Heart right ventricle (tissue), 16 donors: ENCODE data around the gene CHCHD4. TPM values are rescaled to one million over a fixed set of nuclear protein-coding genes. Genes with fewer than 3 reads are reported as not detected.

Source experiments
- ATAC-seq, 8 donors: fragments of 200-7000 bp; cut with Tn5 transposase; one replicate each; pipeline ENCODE4 v1.9.1; 2020; ENCODE audit warnings: mild to moderate bottlenecking in 8 of 8, moderate library complexity in 8 of 8, moderate number of reproducible peaks in 1 of 8
- DNase-seq, 2 donors: peaks; one replicate each; pipeline ENCODE4 v3.0.0-alpha.2; 2020
- H3K27ac ChIP-seq, 10 donors: fragments of 200-600 bp; sonication (generic) in 2 of 10; one replicate each; pipeline versions ENCODE4 v1.5.0 to v1.8.0; 2020 to 2022; ENCODE audit warnings: mild to moderate bottlenecking in 3 of 10
- H3K27me3 ChIP-seq, 7 donors: fragments of 200-600 bp; one replicate each; pipeline ENCODE4 v1.8.0; 2021 to 2022; ENCODE audit warnings: mild to moderate bottlenecking in 2 of 7
- H3K36me3 ChIP-seq, 9 donors: fragments of 200-600 bp; sonication (generic) in 1 of 9; one replicate each; pipeline versions ENCODE4 v1.5.0 to v1.8.0; 2020 to 2022; ENCODE audit warnings: mild to moderate bottlenecking in 2 of 9
- H3K4me1 ChIP-seq, 9 donors: fragments of 200-600 bp; sonication (generic) in 1 of 9; one replicate each; pipeline versions ENCODE4 v1.5.0 to v1.8.0; 2020 to 2022; ENCODE audit warnings: mild to moderate bottlenecking in 4 of 9
- H3K4me3 ChIP-seq, 10 donors: fragments of 200-600 bp; sonication (generic) in 2 of 10; one replicate each; pipeline versions ENCODE4 v1.5.0 to v1.8.0; 2020 to 2022; ENCODE audit warnings: mild to moderate bottlenecking in 7 of 10, moderate library complexity in 2 of 10
- H3K9me3 ChIP-seq, 11 donors: fragments of 200-600 bp in 10 of 11; sonication (generic) in 2 of 11; one replicate each; pipeline versions ENCODE4 v1.5.0 to v1.8.0; 2013 to 2022; ENCODE audit warnings: mild to moderate bottlenecking in 2 of 11, control low read depth in 1 of 11, moderate library complexity in 1 of 11
- WGBS, 2 donors: extraction: QIAGEN DNeasy Blood & Tissue Kit; methylation state at CpG; one replicate each; pipeline ENCODE4 v1.1.7; 2013; ENCODE audit warnings: inconsistent platforms in 1 of 2; 5-methylcytosine and 5-hydroxymethylcytosine counted together
- intact Hi-C, 10 donors: fragments of 100-400 bp; cut with DNase I; formaldehyde crosslinking; loops; one replicate each; pipeline versions ENCODE4 v1.11.1 to v1.14.2; 2022
- long read RNA-seq, 3 donors: library from polyadenylated mRNA; unstranded; transcript quantifications; one replicate each; pipeline ENCODE4 v2.0.0, GENCODE V29; 2020 to 2021
- polyA plus RNA-seq, 2 donors: library from polyadenylated mRNA; stranded (reverse); fragments of 200-250 nt; gene quantifications; one replicate each; pipeline ENCODE4 v1.2.3, GENCODE V29; 2013
- total RNA-seq, 10 donors: library from RNA; stranded (reverse); fragmentation: NEBNext Ultra II Directional in 3 of 10; extraction: Animal tissue kit (Norgen Biotek cat#: 25700) in 3 of 10; gene quantifications; one replicate each; pipeline versions ENCODE4 v1.2.1 to v1.2.4, GENCODE V29; 2021 to 2023
- TF ChIP-seq, protein P1 (sequence below), 9 donors: fragments of 200-600 bp; sonication (generic) in 2 of 9; IDR thresholded peaks; one replicate each; pipeline versions ENCODE4 v1.5.0 to v1.8.0; 2021 to 2022; ENCODE audit warnings: antibody characterized with exemption in 9 of 9, mild to moderate bottlenecking in 5 of 9, moderate library complexity in 1 of 9
- donor health status: Arrhythmogenic right ventricular cardiomyopathy.
- donor health status: ischemic (EF 13 %, LVEDD 7.1; RV severe dilation, severe dysfunction).
- donor health status: healthy with polysubstance abuse.
- donor health status: DM: no; HTN: yes; CAD: no.
- donor health status: DM: no; HTN: no; CAD: no.
- donor health status: ischemic (EF 25% LVEDD 6.9; RV normal size, moderate dysfunction).
- donor health status: ischemic (EF 25% LVEDD 5.7; RV mildly dilated, moderate dysfunction).
- donor health status: healthy.
- donor health status: DM: yes; HTN: yes; CAD: no.
- donor health status: Ischemic cardiomyopathy.
- donor health status: ischemic (EF 35%, LVEDD 5.7; RV mildly dilated, moderate dysfunction).
- donor health status: nonischemic (EF 11% LVEDD 7.7; RV severe dilation, severe dysfunction).
- donor health status: DM: yes; HTN: yes; CAD: no.
- donor health status: PGD.
- donor health status: ischemic (EF 29% LVEDD 5.4; RV normal size, mild dysfunction).
- donor health status: nonischemic (EF 23%, LVEDD 6.1; RV moderate dilation, normal function).

The CHCHD4 gene
- total RNA-seq (10 to 100 TPM; 18.0 to 37.2 (median 28.0) TPM), polyA plus RNA-seq (10 to 100 TPM; 20.1 to 23.8 TPM)
- long read RNA-seq, donor 1, transcript CHCHD4-201 (4 exons, 1,603 nt), result minor isoform, 10 of 63 reads
- long read RNA-seq, donor 1, transcript CHCHD4-202 (3 exons, 1,405 nt), result major isoform, 45 of 63 reads
- long read RNA-seq, donor 1, partial matches to known transcripts, result 1 of 63 reads
- long read RNA-seq, donor 1, other reads (novel, unspliced or antisense), result 7 of 63 reads
- long read RNA-seq, donor 2, transcript CHCHD4-202 (3 exons, 1,405 nt), result major isoform, 31 of 40 reads
- long read RNA-seq, donor 2, transcript CHCHD4-201 (4 exons, 1,603 nt), result minor isoform, 7 of 40 reads
- long read RNA-seq, donor 2, partial matches to known transcripts, result 0 of 40 reads
- long read RNA-seq, donor 2, other reads (novel, unspliced or antisense), result 2 of 40 reads
- long read RNA-seq, donor 3, transcript CHCHD4-201 (4 exons, 1,603 nt), result minor isoform, 5 of 37 reads
- long read RNA-seq, donor 3, transcript CHCHD4-202 (3 exons, 1,405 nt), result major isoform, 27 of 37 reads
- long read RNA-seq, donor 3, partial matches to known transcripts, result 1 of 37 reads
- long read RNA-seq, donor 3, other reads (novel, unspliced or antisense), result 4 of 37 reads

DNA sequence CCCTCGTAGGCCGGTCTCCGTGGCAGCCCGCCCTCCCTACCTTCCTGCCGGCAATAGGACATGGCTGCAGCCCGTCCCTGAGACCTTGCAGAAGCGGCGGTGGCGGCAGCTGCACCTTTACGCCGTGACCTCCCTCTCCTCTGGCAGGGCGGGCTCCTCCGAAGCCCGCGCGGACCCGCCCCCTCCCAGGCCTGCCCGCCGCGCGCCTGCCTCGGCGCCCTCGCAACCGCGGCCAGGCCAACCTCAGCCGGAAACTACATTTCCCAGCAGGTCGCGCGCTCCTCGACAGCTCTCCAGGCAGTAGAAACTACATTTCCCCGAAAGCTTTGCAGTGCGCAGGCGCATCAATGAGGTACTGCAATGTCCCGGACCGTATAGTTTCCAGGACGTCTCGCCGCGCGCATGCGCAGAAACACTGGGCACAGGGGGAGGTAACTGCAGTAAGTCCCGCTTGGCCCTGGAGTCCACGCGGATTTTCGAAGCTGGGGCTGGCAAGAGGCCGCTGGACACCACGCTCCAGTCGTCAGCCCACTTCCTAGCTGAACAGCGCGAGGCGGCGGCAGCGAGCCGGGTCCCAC, at the start of gene CHCHD4, which contains the start of gene TMEM43:
CHCHD4 (minus strand) TSS at position 256 of the 578 bp plus-strand sequence; CDS start at position 62, 194 bp downstream.
TMEM43 (plus strand) TSS at position 438 of the 578 bp plus-strand sequence. CDS start 142 bp downstream, outside the sequence.
- intact Hi-C loops, result loop anchor here in 8 of 10 donors (1.0 to 10.0 kb wide), 8 partner anchors 19 to 470 kb away; partner anchors contain the start of genes LSM3 (in 7 of the 8) and XPC (in 7 of the 8)
- 0 to 1% methylated on average over 51 to 55 of the region's 55 CpGs for WGBS, 2 donors
- H3K36me3 ChIP-seq, result peaks cover 0 to 50% (median 12%) of the 10 kb centered on the region in 9 donors
- peak within 1 kb of the TSS; percentile 68 to 98 (median 81) for H3K4me3 ChIP-seq
- H3K4me1 ChIP-seq, result peaks cover 7 to 47% (median 41%) of the 10 kb centered on the region in 9 donors
- no peaks in the 10 kb centered on the region for H3K9me3 ChIP-seq
- DNase-seq (peak; percentile 99), ATAC-seq (peak; percentile 91 to 97 (median 95))
- peak within 1 kb of the TSS; percentile 78 to 97 (median 93) for H3K27ac ChIP-seq
- no peaks in the 10 kb centered on the region for H3K27me3 ChIP-seq
- TF ChIP-seq, protein P1, sequence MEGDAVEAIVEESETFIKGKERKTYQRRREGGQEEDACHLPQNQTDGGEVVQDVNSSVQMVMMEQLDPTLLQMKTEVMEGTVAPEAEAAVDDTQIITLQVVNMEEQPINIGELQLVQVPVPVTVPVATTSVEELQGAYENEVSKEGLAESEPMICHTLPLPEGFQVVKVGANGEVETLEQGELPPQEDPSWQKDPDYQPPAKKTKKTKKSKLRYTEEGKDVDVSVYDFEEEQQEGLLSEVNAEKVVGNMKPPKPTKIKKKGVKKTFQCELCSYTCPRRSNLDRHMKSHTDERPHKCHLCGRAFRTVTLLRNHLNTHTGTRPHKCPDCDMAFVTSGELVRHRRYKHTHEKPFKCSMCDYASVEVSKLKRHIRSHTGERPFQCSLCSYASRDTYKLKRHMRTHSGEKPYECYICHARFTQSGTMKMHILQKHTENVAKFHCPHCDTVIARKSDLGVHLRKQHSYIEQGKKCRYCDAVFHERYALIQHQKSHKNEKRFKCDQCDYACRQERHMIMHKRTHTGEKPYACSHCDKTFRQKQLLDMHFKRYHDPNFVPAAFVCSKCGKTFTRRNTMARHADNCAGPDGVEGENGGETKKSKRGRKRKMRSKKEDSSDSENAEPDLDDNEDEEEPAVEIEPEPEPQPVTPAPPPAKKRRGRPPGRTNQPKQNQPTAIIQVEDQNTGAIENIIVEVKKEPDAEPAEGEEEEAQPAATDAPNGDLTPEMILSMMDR (IDR thresholded peaks at IDR 0.05), result no peak

DNA sequence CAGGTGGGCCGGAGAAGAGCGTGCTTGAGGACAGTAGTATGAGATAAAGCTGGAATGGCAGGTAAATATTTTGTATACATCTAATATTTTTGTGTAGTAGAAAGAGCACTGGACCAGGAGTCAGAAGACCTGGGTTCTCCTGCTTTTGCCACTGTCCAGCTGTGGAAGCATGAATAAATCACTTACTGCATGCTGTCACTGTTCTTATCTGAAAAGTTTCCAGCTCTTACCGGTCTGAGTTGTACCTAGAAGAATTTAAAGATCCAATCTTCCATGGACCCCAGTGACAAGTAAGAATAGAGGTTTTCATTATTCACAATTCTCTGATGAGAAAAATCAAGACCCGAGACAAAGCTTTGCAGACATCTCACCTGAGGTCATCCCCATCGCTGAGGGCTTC, 47.8 kb upstream of the CHCHD4 start:
- no peak for DNase-seq
- Histone ChIP-seq H3K4me1 (peaks cover 4 to 32% (median 16%) of the 10 kb centered on the region in 9 donors), H3K4me3 (no peak overlapping the region), H3K9me3 (no peaks in the 10 kb centered on the region), H3K27ac (no peak overlapping the region), H3K36me3 (peaks cover 0 to 58% (median 48%) of the 10 kb centered on the region in 9 donors), H3K27me3 (no peaks in the 10 kb centered on the region)
- intact Hi-C loops, result loop anchor here in 2 of 10 donors (5.0 to 10.0 kb wide), 2 partner anchors 275 to 278 kb away; no protein-coding TSS in a partner anchor
- WGBS, 2 donors, result 93 to 95% methylated on average over 5 of the region's 5 CpGs
- no peak for ATAC-seq
- TF ChIP-seq, protein P1 (IDR thresholded peaks at IDR 0.05), result no peak

DNA sequence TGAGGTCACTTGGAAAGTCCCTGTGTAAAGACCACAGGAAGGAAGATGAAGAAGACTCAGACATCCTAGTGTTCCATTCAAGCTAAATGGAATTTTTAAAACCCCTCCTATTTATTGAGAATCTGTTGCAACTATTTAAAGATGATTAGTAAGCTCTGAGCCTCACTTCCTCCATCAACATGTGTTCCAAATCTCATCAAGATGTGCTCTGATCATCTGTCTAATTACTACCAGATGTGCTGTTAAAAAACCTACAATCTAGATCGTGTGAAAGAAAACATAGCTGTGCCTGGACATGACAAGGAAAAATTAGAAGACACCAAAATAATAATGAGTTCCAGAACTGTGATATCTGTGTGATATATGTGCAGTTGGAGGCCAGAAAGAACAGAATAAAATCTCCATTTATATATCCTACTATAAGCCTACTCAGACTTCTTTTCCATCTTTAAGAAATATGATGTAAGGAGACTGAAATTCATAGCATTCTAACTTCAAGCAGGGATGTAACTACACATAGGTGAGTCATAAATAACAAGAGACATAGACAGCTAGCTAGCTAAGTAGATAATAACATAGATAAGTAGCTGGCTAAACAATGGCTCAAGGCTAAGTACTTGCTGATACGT, 46.0 kb upstream of the CHCHD4 start:
- intact Hi-C loops, result loop anchor here in 2 of 10 donors (5.0 to 10.0 kb wide), 2 partner anchors 273 to 276 kb away; no protein-coding TSS in a partner anchor

More for the DNA sequence above, 46.0 kb upstream of the CHCHD4 start:
- Histone ChIP-seq H3K27ac (no peak overlapping the region), H3K4me3 (no peak overlapping the region), H3K9me3 (no peaks in the 10 kb centered on the region), H3K4me1 (peaks cover 0 to 14% (median 0%) of the 10 kb centered on the region in 9 donors), H3K27me3 (no peaks in the 10 kb centered on the region), H3K36me3 (peaks cover 0 to 76% (median 64%) of the 10 kb centered on the region in 9 donors)
- no peak for ATAC-seq
- TF ChIP-seq, protein P1 (IDR thresholded peaks at IDR 0.05), result no peak
- 81% methylated on average over 2 of the region's 2 CpGs for WGBS, 2 donors
- DNase-seq, result no peak
